ENCODE measurements around the gene MYO7A.

DNA sequence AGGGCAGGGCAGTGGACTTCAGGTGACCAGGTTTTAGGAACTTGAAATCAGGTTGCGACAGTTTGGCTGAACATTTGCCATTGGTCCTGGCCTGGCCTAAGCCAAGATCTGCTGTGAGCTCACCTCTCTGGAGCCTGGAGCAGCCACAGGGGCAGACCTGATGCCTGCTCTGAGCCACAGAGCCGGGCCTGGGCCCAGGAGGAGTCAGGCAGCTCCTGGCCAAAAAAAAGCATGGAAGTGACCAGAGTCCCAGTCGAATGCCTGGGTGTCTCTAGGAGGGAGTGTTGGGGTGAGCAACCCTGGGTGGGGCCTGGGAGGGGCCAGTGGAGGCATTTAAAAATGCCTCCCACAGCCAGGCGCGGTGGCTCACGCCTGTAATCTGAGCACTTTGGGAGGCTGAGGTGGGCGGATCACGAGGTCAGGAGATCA is 31.4 kb upstream of the MYO7A start:
- TF ChIP-seq, protein P1, sequence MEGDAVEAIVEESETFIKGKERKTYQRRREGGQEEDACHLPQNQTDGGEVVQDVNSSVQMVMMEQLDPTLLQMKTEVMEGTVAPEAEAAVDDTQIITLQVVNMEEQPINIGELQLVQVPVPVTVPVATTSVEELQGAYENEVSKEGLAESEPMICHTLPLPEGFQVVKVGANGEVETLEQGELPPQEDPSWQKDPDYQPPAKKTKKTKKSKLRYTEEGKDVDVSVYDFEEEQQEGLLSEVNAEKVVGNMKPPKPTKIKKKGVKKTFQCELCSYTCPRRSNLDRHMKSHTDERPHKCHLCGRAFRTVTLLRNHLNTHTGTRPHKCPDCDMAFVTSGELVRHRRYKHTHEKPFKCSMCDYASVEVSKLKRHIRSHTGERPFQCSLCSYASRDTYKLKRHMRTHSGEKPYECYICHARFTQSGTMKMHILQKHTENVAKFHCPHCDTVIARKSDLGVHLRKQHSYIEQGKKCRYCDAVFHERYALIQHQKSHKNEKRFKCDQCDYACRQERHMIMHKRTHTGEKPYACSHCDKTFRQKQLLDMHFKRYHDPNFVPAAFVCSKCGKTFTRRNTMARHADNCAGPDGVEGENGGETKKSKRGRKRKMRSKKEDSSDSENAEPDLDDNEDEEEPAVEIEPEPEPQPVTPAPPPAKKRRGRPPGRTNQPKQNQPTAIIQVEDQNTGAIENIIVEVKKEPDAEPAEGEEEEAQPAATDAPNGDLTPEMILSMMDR (conservative IDR thresholded peaks at IDR 0.05): no peak
- TF ChIP-seq EZH2 (IDR thresholded peaks at IDR 0.05; ENCODE audit: low read depth): no peak
